ENCODE results near the gene PRKAR1B. TPM values are rescaled to one million over a fixed set of nuclear protein-coding genes. Genes with fewer than 3 reads are reported as not detected.

PRKAR1B gene
- total RNA-seq, 1 experiment from 2014 or later = 43.3 TPM

DNA sequence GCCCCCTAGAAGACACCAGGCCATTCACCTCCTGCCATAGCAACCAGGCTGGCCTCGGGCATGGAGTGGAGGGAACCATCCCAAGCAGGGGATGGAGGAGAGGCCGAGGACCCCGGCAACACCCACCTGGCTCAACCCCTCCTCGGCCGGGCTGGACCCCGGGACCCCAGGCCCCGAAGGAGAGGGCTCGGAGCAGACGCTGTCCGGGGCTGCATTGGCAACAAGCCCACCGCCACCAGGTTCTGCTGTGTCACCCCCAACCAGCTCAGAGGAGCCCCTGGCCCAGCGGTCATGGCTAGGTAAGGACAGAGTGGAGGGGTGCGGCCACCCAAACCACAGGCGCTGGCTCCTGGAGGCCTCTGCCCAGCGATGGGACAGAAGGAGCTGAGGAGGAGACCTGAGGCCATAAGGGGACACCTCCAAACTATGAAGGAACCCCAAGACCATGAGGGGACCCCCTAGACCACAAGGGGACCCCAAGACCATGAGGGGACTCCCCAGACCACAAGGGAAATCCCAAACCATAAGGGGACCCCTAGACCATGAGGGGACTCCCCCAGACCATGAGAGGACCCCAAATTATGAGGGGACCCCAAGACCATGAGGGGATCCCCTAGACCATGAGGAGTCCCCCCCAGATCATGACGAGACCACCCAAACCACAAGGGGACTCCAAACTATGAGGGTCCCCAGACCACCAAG is 132.7 kb downstream of the PRKAR1B start:
- Histone ChIP-seq H3K4me1 (ENCODE audit: insufficient read depth, low read length) (no peaks in the 10 kb centered on the region), H3K79me2 (ENCODE audit: insufficient read depth, low read length) (no peaks in the 10 kb centered on the region), H2AFZ (ENCODE audit: low read length) (no peak overlapping the region), H4K20me1 (ENCODE audit: control insufficient read depth, insufficient read depth, insufficient read length) (no peaks in the 10 kb centered on the region), H3K18ac (ENCODE audit: insufficient read length, low read depth, low read length) (no peak overlapping the region), H2BK5ac (ENCODE audit: insufficient read length, low read length) (no peak overlapping the region), H3K9me3 (ENCODE audit: control insufficient read depth, low read depth, low read length) (no peaks in the 10 kb centered on the region), H3K23me2 (ENCODE audit: insufficient read length, low read depth, low read length, poor library complexity, severe bottlenecking) (no peaks in the 10 kb centered on the region), H3K23ac (ENCODE audit: insufficient read length, low read depth, low read length) (no peak overlapping the region), H3K56ac (ENCODE audit: insufficient read length, low read depth, low read length) (no peak overlapping the region), H2BK20ac (ENCODE audit: low read depth, low read length, poor library complexity, severe bottlenecking) (no peak overlapping the region), H2BK120ac (ENCODE audit: low read depth, low read length, poor library complexity, severe bottlenecking) (no peak overlapping the region), H3K79me1 (ENCODE audit: insufficient read depth, low read depth, low read length, poor library complexity, severe bottlenecking) (no peaks in the 10 kb centered on the region), H3K27ac (ENCODE audit: insufficient read length, low read depth, low read length) (no peak overlapping the region), H2BK12ac (ENCODE audit: insufficient read length, low read depth, low read length) (no peak overlapping the region), H3T11ph (ENCODE audit: low read length) (no peak overlapping the region), H3K4me2 (ENCODE audit: insufficient read depth, insufficient read length, low read length) (no peak overlapping the region), H3K14ac (ENCODE audit: insufficient read depth, low read length) (no peak overlapping the region), H3K27me3 (ENCODE audit: insufficient read depth, low read length) (no peaks in the 10 kb centered on the region), H4K5ac (ENCODE audit: insufficient read length, low read depth, low read length) (no peak overlapping the region), H3K9ac (ENCODE audit: extremely low read depth, insufficient read length, low read length) (no peak overlapping the region), H2AK5ac (ENCODE audit: insufficient read length, low read length) (no peak overlapping the region), H3K4ac (ENCODE audit: low read depth, low read length) (no peak overlapping the region), H2BK15ac (ENCODE audit: low read depth, low read length) (no peak overlapping the region), H4K91ac (ENCODE audit: insufficient read length, low read depth, low read length) (no peak overlapping the region), H4K8ac (replicated peaks; ENCODE audit: insufficient read length, low read depth, low read length) (no peak overlapping the region)
- Mint-ChIP-seq H3K4me3 (no peak overlapping the region), H3K9me3 (no peaks in the 10 kb centered on the region), H3K27me3 (ENCODE audit: low read depth) (no peaks in the 10 kb centered on the region), H3K36me3 (ENCODE audit: insufficient read depth in 1 of 3, low read depth in 3 of 3) (peaks cover 10 to 17% (median 12%) of the 10 kb centered on the region in 3 experiments), H3K27ac (peak overlapping the region in 1 of 3 experiments; percentile 52; a peak in 1 of 7 replicates), H3K4me1 (peaks cover 0 to 4% of the 10 kb centered on the region in 2 experiments; a peak in 1 of 4 replicates)
- no peak for DNase-seq
- TF ChIP-seq, protein P1, sequence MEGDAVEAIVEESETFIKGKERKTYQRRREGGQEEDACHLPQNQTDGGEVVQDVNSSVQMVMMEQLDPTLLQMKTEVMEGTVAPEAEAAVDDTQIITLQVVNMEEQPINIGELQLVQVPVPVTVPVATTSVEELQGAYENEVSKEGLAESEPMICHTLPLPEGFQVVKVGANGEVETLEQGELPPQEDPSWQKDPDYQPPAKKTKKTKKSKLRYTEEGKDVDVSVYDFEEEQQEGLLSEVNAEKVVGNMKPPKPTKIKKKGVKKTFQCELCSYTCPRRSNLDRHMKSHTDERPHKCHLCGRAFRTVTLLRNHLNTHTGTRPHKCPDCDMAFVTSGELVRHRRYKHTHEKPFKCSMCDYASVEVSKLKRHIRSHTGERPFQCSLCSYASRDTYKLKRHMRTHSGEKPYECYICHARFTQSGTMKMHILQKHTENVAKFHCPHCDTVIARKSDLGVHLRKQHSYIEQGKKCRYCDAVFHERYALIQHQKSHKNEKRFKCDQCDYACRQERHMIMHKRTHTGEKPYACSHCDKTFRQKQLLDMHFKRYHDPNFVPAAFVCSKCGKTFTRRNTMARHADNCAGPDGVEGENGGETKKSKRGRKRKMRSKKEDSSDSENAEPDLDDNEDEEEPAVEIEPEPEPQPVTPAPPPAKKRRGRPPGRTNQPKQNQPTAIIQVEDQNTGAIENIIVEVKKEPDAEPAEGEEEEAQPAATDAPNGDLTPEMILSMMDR (conservative IDR thresholded peaks at IDR 0.05) = no peak
- WGBS (ENCODE audit: extremely low coverage, insufficient read length, low lambda C conversion rate) = no CpG with 5 or more reads among the region's 16 CpGs
